H1 (cell line): ENCODE data around the gene ADPRH. TPM values are rescaled to one million over a fixed set of nuclear protein-coding genes. Genes with fewer than 3 reads are reported as not detected.

ENCODE experiments used
- CTCF ChIA-PET: fragments of 300-600 bp; sonication (Branson Sonifier 250); formaldehyde crosslinking; loops from one replicate; lab custom pipeline; 2021; ENCODE audit not compliant: partially characterized antibody; lab: Charles Lee
- POLR2A ChIA-PET: fragments of 300-600 bp; sonication (Branson Sonifier 250); formaldehyde crosslinking; loops from one replicate; lab custom pipeline; 2021; ENCODE audit warnings: inconsistent platforms; ENCODE audit not compliant: partially characterized antibody; lab: Charles Lee
- DNase-seq, 2 experiments: peaks; one replicate each; pipeline versions ENCODE4 v3.0.0 to v3.0.0-alpha.2; 2010 to 2022; ENCODE audit warnings: low spot score in 2 of 2, low read depth in 1 of 2, mixed read lengths in 1 of 2
- FAIRE-seq: peaks from 2 replicates; lab custom pipeline; 2011; peaks lifted over from hg19 to GRCh38; lab: Jason Lieb, UNC
- H2AFZ ChIP-seq: 2 replicates; pipeline ENCODE4 v1.8.1; 2012; ENCODE audit warnings: low read length, inconsistent platforms
- H2AK5ac ChIP-seq: 2 replicates; pipeline ENCODE4 v1.6.1; 2013; ENCODE audit warnings: low read depth, low read length
- H2BK120ac ChIP-seq: replicated peaks from 2 replicates; pipeline ENCODE3; 2013; ENCODE audit warnings: low read depth, low read length, inconsistent platforms
- H2BK12ac ChIP-seq: 2 replicates; pipeline ENCODE4 v1.6.1; 2013; ENCODE audit warnings: low read depth, low read length
- H2BK15ac ChIP-seq: 2 replicates; pipeline ENCODE4 v1.6.1; 2013; ENCODE audit warnings: low read length
- H2BK20ac ChIP-seq: 2 replicates; pipeline ENCODE4 v1.6.1; 2013; ENCODE audit warnings: low read length
- H2BK5ac ChIP-seq: 2 replicates; pipeline ENCODE4 v1.6.1; 2013; ENCODE audit warnings: low read depth, low read length
- H3K14ac ChIP-seq: 2 replicates; pipeline ENCODE4 v1.6.1; 2013; ENCODE audit warnings: inconsistent platforms; ENCODE audit not compliant: insufficient read length
- H3K18ac ChIP-seq: 2 replicates; pipeline ENCODE4 v1.6.1; 2013; ENCODE audit warnings: low read length; ENCODE audit errors: extremely low read depth
- H3K23ac ChIP-seq: 2 replicates; pipeline ENCODE4 v1.6.1; 2013; ENCODE audit warnings: inconsistent platforms; ENCODE audit not compliant: insufficient read length
- H3K23me2 ChIP-seq: 2 replicates; pipeline ENCODE4 v1.6.1; 2013; ENCODE audit warnings: low read depth, low read length
- H3K27ac ChIP-seq: 2 replicates; pipeline ENCODE4 v1.6.1; 2011; ENCODE audit warnings: low read depth, low read length, inconsistent platforms
- H3K27me3 ChIP-seq, 4 experiments: replicated peaks in 1 of 4; 1 replicate in 1 of 4; 2 replicates in 3 of 4; pipeline versions ENCODE4 v1.6.1 to v1.8.1; 2011 to 2013; ENCODE audit warnings: low read length in 3 of 4, mild to moderate bottlenecking in 3 of 4, inconsistent platforms in 2 of 4, mixed read lengths in 2 of 4, moderate library complexity in 1 of 4; ENCODE audit not compliant: control insufficient read depth in 3 of 4, insufficient read depth in 3 of 4; ENCODE audit errors: extremely low read depth in 1 of 4
- H3K36me3 ChIP-seq, 4 experiments: 2 replicates each; pipeline versions ENCODE4 v1.6.1 to v1.8.1; 2011 to 2013; ENCODE audit warnings: mild to moderate bottlenecking in 4 of 4, low read length in 3 of 4, moderate library complexity in 2 of 4, control low read depth in 1 of 4, inconsistent platforms in 1 of 4; ENCODE audit not compliant: insufficient read depth in 4 of 4, control insufficient read depth in 2 of 4
- H3K4ac ChIP-seq: replicated peaks from 2 replicates; pipeline ENCODE3; 2013; ENCODE audit warnings: low read length, low read depth, mixed read lengths, inconsistent platforms; ENCODE audit not compliant: insufficient read length
- H3K4me1 ChIP-seq, 4 experiments: replicated peaks in 1 of 4; 1 replicate in 1 of 4; 2 replicates in 3 of 4; pipeline versions ENCODE4 v1.6.1 to v1.8.1; 2011 to 2013; ENCODE audit warnings: low read length in 3 of 4, inconsistent platforms in 2 of 4, mixed read lengths in 1 of 4; ENCODE audit not compliant: insufficient read depth in 4 of 4, control insufficient read depth in 3 of 4
- H3K4me2 ChIP-seq, 2 experiments: 2 replicates each; pipeline versions ENCODE4 v1.6.1 to v1.8.1; 2011 to 2013; ENCODE audit warnings: low read depth in 2 of 2, low read length in 2 of 2, control low read depth in 1 of 2, inconsistent platforms in 1 of 2, mild to moderate bottlenecking in 1 of 2; ENCODE audit not compliant: insufficient read depth in 1 of 2
- H3K4me3 ChIP-seq, 4 experiments: fragments of 200-600, 300-600 bp in 1 of 4; sonication (generic), shearing (Covaris generic), sonication (Bioruptor Twin) in 1 of 4; 2 replicates each; pipeline versions ENCODE4 v1.5.1 to v1.8.1; 2011 to 2016; ENCODE audit warnings: low read length in 4 of 4, low read depth in 3 of 4, control low read depth in 2 of 4, inconsistent platforms in 2 of 4, mild to moderate bottlenecking in 2 of 4, mixed read lengths in 1 of 4, moderate library complexity in 1 of 4; ENCODE audit not compliant: insufficient read depth in 2 of 4; ENCODE audit errors: extremely low read depth in 1 of 4
- H3K56ac ChIP-seq: replicated peaks from 2 replicates; pipeline ENCODE3; 2013; ENCODE audit warnings: low read depth, mild to moderate bottlenecking, mixed read lengths, low read length, inconsistent platforms; ENCODE audit not compliant: insufficient read length
- H3K79me1 ChIP-seq: 2 replicates; pipeline ENCODE4 v1.6.1; 2013; ENCODE audit warnings: low read depth, low read length, control low read depth
- H3K79me2 ChIP-seq, 2 experiments: 2 replicates each; pipeline versions ENCODE4 v1.6.1 to v1.8.1; 2012 to 2013; ENCODE audit warnings: low read length in 2 of 2, mild to moderate bottlenecking in 2 of 2, inconsistent platforms in 1 of 2; ENCODE audit not compliant: insufficient read depth in 2 of 2, control insufficient read depth in 1 of 2
- H3K9ac ChIP-seq, 4 experiments: replicated peaks in 1 of 4; 1 replicate in 1 of 4; 2 replicates in 3 of 4; pipeline versions ENCODE4 v1.6.1 to v1.8.1; 2011 to 2013; ENCODE audit warnings: low read depth in 3 of 4, low read length in 3 of 4, control low read depth in 2 of 4, mild to moderate bottlenecking in 2 of 4, moderate library complexity in 2 of 4, inconsistent platforms in 1 of 4; ENCODE audit errors: extremely low read depth in 1 of 4
- H3K9me3 ChIP-seq, 2 experiments: 2 replicates each; pipeline versions ENCODE4 v1.6.1 to v1.8.1; 2012 to 2013; ENCODE audit warnings: mild to moderate bottlenecking in 2 of 2, moderate library complexity in 2 of 2, control low read depth in 1 of 2, inconsistent platforms in 1 of 2, low read depth in 1 of 2, low read length in 1 of 2, mixed read lengths in 1 of 2; ENCODE audit not compliant: insufficient read depth in 2 of 2
- H4K20me1 ChIP-seq, 2 experiments: replicated peaks in 1 of 2; 2 replicates each; pipeline versions ENCODE3 to v1.8.1; 2011 to 2013; ENCODE audit warnings: inconsistent platforms in 2 of 2, low read length in 2 of 2, mild to moderate bottlenecking in 1 of 2; ENCODE audit not compliant: insufficient read depth in 2 of 2, control insufficient read depth in 1 of 2
- H4K5ac ChIP-seq: 2 replicates; pipeline ENCODE4 v1.6.1; 2013; ENCODE audit warnings: low read length, low read depth, mixed read lengths, inconsistent platforms; ENCODE audit not compliant: insufficient read length
- H4K8ac ChIP-seq: 2 replicates; pipeline ENCODE4 v1.8.0; 2013; ENCODE audit warnings: mild to moderate bottlenecking, moderate library complexity, low read length, inconsistent platforms; ENCODE audit not compliant: insufficient read depth; ENCODE audit errors: extremely low read depth
- H4K91ac ChIP-seq: replicated peaks from 2 replicates; pipeline ENCODE3; 2013; ENCODE audit warnings: low read length, mixed read lengths, inconsistent platforms; ENCODE audit not compliant: insufficient read length
- ASH2L ChIP-seq: fragments of 200-600, 300-600 bp; sonication (generic); IDR thresholded peaks from one replicate; pipeline ENCODE4 v1.7.1; 2017; ENCODE audit warnings: low read length
- JUND ChIP-seq: IDR thresholded peaks from 2 replicates; pipeline ENCODE4 v1.6.1; 2011; ENCODE audit warnings: mild to moderate bottlenecking, improper control_type of control experiment, low read length
- WGBS, 2 experiments: shearing (Covaris generic) in 1 of 2; methylation state at CpG; one replicate each; pipeline versions ENCODE4 v1.1.6 to v1.1.7; 2013 to 2015; ENCODE audit warnings: low lambda C conversion rate in 2 of 2, mixed read lengths in 2 of 2, inconsistent platforms in 1 of 2, low coverage in 1 of 2, missing lambda C conversion rate in 1 of 2; ENCODE audit not compliant: insufficient replicate concordance in 2 of 2, insufficient coverage in 1 of 2, insufficient read length in 1 of 2; ENCODE audit errors: extremely low coverage in 1 of 2, missing lambda C conversion rate in 1 of 2; 5-methylcytosine and 5-hydroxymethylcytosine counted together
- polyA plus RNA-seq, 7 experiments: library from polyadenylated mRNA; depleted of rRNA in 3 of 7; stranded (reverse) in 5 of 7; unstranded in 2 of 7; fragments of >200 nt in 5 of 7; fragments of 200-250 nt in 2 of 7; gene quantifications; 1 replicate in 5 of 7; 2 replicates in 1 of 7; 4 replicates in 1 of 7; pipeline versions ENCODE4 v1.2.1 to v1.2.3, GENCODE V29; 2011 to 2013; ENCODE audit warnings: missing spikeins in 2 of 7, mixed read lengths in 2 of 7
- total RNA-seq: library from RNA; stranded (reverse); fragmentation: NEBNext Ultra II Directional; extraction: Animal tissue kit (Norgen Biotek cat#: 25700); gene quantifications from 2 replicates; pipeline ENCODE4 v1.2.1, GENCODE V29; 2021

The ADPRH gene
- total and polyA plus RNA-seq, 2 of the 8 experiments (the other 6 are each of a cell fraction or from before 2014, with no cell fraction given): 2.6 to 4.2 TPM

GRCh38 chr3:119588112-119588511 lies 8.8 kb downstream of the ADPRH start:
- Histone ChIP-seq H3K27ac (no peak overlapping the region), H3K23me2 (no peaks in the 10 kb centered on the region), H2BK15ac (no peak overlapping the region), H2BK20ac (no peak overlapping the region), H2AFZ (no peak overlapping the region), H3K56ac (no peak overlapping the region), H2BK12ac (no peak overlapping the region), H4K20me1 (no peaks in the 10 kb centered on the region), H4K8ac (no peak overlapping the region), H3K4me3 (no peak overlapping the region), H3K27me3 (no peaks in the 10 kb centered on the region), H3K36me3 (no peaks in the 10 kb centered on the region), H4K91ac (no peak overlapping the region), H3K4me1 (peaks cover 1 to 9% (median 5%) of the 10 kb centered on the region in 4 experiments; a peak in 4 of 7 replicates), H3K4ac (no peak overlapping the region), H3K18ac (no peak overlapping the region), H2BK120ac (no peak overlapping the region), H4K5ac (no peak overlapping the region), H3K9me3 (no peaks in the 10 kb centered on the region), H3K23ac (no peak overlapping the region), H3K9ac (no peak overlapping the region), H3K4me2 (no peak overlapping the region), H3K79me1 (no peaks in the 10 kb centered on the region)
- FAIRE-seq: no peak
- ChIA-PET POLR2A (interaction anchor here (2.9 kb wide), 1 partner anchor 8 kb away, joined by 10 read pairs; the partner anchor contains the start of gene ADPRH), CTCF (interaction anchor here (0.8 to 3.7 kb wide), 6 partner anchors 8 to 96 kb away, joined by 3 to 23 read pairs (median 3); partner anchors contain the start of gene CD80)
- 97% methylated on average over 3 of the region's 3 CpGs; no CpG with 5 or more reads in 1 of the 2 experiments for WGBS, 2 experiments
- DNase-seq: no peak
- TF ChIP-seq ASH2L (no peak), JUND (no peak)
- TF ChIP-seq, all 59 proteins: peak for 0
- Histone ChIP-seq H3K79me2 (no peaks in the 10 kb centered on the region), H3K14ac (no peak overlapping the region), H2BK5ac (no peak overlapping the region), H2AK5ac (no peak overlapping the region)
